ENCODE measurements around the gene TRNAU1AP. TPM values are rescaled to one million over a fixed set of nuclear protein-coding genes. Genes with fewer than 3 reads are reported as not detected.
A peak's percentile ranks its signal among the peaks of the same experiment; 100 is the strongest.
"Not testable (repeated sequence)": the region's sequence is repeated elsewhere in the genome, so short reads cannot be mapped to it uniquely, and the experiment has no call there.

Gene TRNAU1AP
- polyA plus RNA-seq, 3 donors = 24.1 to 27.0 (median 25.5) TPM

DNA sequence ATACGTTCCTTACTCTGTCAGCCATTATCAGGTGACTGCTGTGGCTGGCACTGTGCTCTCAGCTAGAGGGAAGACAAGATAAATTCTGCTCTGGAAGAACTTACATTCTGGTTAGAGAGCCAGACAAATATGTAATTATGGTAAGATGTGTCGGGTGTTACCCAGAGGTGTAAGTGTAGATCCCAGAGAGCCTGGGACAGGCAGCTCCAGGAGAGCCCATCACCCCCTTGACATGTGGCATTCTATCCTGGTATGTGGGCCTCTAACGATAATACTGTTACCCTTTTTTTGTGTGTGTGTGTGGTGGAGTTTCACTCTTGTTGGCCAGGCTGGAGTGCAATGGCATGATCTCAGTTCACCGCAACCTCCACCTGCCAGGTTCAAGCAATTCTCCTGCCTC, 19.0 kb downstream of the TRNAU1AP start:
- no peak for DNase-seq

DNA sequence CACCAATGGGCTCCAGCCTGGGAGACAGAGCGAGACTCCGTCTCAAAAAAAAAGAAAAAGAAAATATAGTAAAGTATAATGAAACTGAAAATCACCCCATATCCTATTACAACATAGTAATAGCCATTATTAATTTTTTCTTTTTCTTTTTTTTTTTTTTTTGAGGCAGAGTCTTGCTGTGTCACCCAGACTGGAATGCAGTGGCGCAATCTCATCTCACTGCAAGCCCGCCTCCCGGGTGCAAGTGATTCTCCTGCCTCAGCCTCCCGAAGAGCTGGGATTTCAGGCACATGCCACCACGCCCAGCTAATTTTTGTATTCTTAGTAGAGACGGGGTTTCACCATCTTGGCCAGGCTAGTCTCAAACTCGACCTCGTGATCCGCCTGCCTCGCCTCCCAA, 20.0 kb downstream of the TRNAU1AP start:
- DNase-seq = not testable (repeated sequence)

DNA sequence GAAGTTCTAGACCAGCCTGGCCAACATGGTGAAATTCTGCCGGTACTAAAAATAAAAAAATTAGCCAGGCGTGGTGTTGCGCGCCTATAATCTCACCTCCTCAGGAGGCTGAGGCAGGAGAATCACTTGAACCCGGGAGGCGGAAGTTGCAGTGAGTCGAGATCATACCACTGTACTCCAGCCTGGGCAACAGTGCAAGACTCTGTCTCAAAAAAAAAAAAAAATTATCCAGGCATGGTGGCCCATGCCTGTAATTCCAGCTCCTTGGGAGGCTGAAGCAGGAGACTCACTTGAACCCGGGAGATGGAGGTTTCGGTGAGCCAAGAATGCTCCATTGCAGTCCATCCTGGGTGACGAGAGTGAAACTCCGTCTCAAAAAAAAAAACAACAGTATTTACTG, 20.7 kb downstream of the TRNAU1AP start:
- DNase-seq = no peak

DNA sequence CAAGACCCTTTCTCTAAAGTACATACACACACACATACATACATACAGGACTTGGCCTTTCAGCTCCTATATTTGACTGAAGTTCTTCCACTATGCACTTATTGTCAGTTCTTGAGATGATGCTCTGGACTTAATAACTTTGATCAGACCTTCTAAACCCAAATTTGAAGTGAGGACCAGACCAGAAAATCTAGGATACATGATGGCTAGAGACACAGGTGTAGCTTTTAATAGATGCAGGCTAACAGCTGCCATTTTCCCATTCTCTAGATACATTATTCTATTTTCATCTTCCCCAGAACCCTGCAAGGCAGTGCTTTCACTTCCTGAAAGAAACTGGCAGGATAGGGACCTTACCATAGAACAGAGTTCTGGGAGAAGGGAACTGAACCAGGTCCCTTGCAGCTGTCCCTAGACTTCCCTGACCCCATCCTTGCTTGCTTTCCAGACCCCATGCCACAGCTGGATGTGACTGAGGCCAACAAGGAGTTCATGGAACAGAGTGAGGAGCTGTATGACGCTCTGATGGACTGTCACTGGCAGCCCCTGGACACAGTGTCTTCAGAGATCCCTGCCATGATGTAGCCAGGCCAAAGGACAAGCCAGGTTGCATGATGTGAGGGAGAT, 24.3 kb downstream of the TRNAU1AP start:
- no peak for DNase-seq

- DNase-seq = no peak
Observed at GRCh38 chr1:28577738-28578536, 25.1 kb downstream of the TRNAU1AP start.

DNA sequence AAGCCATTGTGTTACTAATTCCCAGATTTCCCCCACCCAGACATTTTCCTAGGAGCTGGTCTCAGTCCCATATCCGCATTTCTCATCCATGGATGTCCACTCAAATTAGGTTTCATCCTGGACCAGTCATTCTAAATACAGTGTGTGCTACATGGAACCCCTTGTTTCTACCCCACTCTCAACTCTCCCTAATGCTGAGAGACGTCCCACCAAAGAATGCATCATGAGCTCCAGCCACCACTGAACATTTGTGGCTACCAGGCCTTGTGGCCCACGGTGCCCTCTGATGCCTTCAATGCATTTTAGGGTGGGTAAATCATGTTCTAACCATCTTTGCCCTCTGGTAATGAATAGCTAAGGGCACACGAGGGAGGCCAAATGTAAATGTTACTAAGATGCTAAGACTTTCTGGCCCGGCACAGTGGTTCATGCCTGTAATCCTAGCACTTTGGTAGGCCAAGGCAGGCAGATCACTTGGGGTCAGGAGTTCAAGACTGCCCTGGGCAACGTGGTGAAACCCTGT, 25.9 kb downstream of the TRNAU1AP start:
- no peak for DNase-seq

DNA sequence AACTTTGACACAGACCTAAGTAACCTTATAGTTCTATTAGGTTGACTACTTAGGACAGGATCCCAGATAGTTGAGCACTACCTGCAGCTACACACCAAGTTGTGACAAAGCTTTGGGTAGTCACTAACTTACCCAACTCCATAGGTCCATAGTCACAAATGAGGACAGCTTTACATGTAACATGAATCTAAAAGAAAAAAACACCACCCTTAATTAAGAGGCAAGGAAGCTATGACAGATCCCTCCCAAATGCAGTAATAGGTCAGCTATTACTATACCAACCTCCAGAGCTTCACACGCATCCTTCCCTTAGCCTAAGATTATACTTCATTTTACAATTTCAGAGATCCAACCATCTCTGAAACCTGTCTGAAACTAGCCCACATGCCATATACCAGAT, 26.5 kb downstream of the TRNAU1AP start:
- no peak for DNase-seq

DNA sequence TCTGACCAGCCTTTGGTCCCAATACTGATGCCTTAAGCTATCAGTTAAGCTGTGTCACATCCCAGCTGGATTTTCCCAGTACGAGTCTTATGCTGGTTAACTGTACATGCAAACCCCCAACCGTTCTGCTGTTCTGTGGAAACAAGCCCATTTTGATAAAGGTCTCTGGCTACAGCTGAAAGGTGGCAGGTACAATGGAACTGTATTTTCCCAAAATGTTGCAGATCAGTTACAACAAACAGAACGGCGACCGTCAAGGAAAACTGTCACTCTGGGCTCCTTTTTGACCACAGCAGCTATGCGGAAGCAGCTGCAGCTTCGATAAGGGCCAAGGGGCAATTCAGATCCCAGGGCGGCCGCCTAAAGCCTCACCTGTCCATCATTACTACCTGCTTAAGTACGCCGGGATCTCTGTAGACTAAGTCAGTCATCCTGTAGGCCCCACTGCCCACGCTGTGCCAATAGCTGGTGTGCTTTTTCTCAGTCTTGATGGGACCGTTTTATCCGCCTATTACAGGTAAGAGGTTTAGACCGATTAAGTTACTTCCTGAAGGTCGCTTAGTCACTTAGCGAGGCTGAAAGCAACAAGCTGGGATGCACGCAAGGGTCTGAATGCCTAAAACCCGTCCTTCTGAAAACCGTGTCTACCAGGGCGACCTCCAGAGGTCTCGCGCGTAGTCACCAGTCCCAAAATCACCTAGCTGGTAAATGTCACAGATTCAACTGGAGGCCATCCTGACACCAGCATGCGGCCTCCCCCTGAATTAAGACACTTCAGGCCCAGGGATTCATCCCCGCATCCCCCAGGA, 28.0 kb downstream of the TRNAU1AP start:
- DNase-seq = peak; percentile 40

GRCh38 chr1:28581531-28582247, 28.8 kb downstream of the TRNAU1AP start:
- peak; percentile 95 for DNase-seq

- DNase-seq = peak; percentile 27
Observed at GRCh38 chr1:28582248-28582615, 29.3 kb downstream of the TRNAU1AP start.

DNA sequence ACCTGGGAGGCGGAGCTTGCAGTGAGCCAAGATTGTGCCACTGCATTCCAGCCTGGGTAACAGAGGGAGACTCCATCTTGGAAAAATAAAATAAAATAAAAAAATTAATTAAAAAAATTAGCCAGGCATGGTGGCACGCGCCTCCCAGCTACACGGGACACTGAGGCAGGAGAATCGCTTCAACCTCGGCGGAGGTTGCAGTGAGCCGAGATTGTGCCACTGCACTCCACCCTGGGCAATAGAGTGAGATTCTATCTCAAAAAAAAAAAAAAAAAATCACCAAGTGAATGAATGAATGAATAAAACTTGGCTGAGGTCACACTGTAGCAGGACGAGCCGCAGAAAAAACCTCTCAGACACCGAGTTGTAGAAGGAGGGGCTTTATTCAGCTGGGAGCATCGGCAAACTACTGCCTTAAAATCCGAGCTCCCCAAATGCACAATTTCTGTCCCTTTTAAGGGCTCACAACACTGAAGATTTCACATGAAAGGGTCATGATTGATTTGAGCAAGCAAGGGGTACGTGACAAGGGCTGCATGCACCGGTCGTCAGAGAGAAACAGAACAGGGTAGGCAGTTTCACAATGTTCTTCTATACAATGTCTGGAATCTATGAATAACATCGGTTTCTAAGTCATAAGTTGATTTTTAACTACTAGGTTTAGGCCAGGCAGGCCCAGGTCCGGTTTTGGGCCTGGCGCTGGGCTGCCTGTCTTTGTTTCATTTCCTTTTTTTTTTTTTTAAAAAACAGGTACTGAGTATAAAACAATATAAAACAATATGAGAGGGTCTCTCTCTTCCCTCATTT, 33.9 kb downstream of the TRNAU1AP start:
- not testable (repeated sequence) for DNase-seq

GRCh38 chr1:28591708-28592320, 38.9 kb downstream of the TRNAU1AP start, which contains the start of gene RAB42:
TSS of gene RAB42 (plus strand) at chr1:28592265. CDS start at chr1:28592512, 247 bp downstream.
- no peak for DNase-seq

DNA sequence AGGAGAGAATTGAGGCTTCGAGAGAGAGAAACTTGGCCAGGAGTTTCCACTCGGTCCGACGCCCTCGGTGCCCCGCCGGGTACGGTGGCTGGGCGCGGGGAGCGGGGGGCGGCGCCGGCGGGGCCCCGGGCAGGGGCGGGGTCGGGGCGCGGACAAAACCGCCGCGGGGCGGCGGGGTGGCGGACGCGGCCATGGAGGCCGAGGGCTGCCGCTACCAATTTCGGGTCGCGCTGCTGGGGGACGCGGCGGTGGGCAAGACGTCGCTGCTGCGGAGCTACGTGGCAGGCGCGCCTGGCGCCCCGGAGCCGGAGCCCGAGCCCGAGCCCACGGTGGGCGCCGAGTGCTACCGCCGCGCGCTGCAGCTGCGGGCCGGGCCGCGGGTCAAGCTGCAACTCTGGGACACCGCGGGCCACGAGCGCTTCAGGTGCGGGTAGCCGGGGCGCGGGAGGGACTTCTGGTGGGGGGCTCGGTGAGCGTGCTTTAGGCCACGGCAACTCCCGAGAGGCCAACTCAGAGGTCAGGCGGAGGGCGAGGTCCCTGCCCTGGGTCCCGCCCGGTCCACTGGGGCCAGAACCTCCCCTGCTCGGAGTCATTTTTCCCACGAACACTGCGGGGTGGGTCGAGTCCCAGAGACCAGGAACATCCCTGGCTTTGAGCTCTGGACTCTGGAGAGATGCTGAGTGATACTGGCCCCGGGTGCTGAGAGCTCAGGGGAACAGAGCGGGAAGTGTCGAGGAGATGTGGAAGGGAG, 39.6 kb downstream of the TRNAU1AP start:
- no peak for DNase-seq

DNA sequence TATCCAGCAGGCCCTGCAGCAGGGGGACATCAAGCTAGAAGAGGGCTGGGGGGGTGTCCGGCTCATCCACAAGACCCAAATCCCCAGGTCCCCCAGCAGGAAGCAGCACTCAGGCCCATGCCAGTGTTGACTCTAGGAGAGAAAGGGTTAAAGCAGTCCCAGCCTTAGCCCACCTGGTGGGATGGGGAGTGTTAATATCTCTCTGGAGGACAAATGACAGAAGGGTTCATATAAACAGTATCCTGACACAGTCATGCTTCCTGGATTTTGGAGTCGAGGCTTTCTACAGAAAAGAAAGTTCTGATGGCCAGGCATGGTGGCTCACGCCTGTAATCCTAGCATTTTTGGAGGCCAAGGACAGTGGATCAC, 41.1 kb downstream of the TRNAU1AP start:
- not testable (repeated sequence) for DNase-seq

GRCh38 chr1:28594686-28595411, 42.0 kb downstream of the TRNAU1AP start:
- not testable (repeated sequence) for DNase-seq

DNA sequence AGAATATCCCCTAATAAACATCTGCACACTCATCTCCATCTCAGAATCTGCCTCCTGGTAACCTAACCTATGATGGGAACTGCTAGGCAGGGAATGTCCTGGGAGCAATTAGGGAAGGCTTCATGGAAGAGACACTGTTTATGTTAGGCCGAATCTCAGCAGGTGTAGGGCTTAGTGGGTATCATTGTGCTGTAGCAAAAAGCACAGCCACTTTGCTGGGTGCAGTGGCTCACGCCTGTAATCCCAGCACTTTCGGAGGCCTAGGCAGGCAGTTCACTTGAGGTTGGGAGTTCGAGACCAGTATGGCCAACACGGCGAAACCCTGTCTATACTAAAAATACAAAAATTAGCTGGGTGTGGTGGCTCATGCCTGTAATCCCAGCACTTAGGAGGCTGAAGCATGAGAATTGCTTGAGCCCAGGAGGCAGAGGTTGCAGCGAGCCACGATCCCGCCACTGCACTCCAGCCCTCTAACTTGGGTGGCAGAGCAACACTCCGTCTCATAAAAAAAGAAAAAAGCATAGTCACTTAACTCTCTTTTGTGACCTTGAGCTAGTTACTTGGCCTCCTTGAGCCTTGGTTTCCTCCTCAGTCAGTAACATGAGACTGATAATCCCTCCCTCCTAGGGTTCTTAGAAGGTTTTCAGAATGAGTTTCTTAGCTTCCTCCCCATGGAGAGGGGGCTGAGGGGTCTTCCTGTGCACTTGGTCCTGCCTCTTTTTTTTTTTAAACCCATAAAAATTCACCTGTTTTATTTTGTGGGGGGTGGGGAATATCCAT, 42.7 kb downstream of the TRNAU1AP start:
- DNase-seq = no peak

DNA sequence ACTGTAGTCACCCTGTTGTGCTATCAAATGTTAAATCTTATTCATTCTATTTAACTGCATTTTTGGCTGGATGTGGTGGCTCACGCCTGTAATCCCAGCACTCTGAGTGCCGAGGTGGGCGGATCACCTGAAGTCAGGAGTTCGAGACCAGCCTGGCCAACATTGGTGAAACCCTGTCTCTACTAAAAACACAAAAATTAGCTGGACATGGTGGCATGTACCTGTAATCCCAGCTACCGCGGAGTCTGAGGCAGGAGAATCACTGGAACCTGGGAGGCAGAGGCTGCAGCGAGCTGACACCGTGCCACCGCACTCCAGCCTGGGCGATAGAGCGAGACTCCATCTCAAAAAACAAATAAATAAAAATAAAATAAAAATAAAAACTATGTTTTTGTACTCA, 43.4 kb downstream of the TRNAU1AP start:
- not testable (repeated sequence) for DNase-seq

- no peak for DNase-seq
Observed at GRCh38 chr1:28601696-28602095, 48.8 kb downstream of the TRNAU1AP start.
